T-cell (primary cell): ENCODE results near the gene ECM1. TPM values are rescaled to one million over a fixed set of nuclear protein-coding genes. Genes with fewer than 3 reads are reported as not detected.
A peak's percentile ranks its signal among the peaks of the same experiment; 100 is the strongest.

Experiments used
- ATAC-seq, 4 experiments: fragments of 200-7000 bp in 3 of 4; fragments of 150-1000 bp in 1 of 4; cut with Tn5 transposase; replicated peaks in 1 of 4; 1 replicate in 3 of 4; 2 replicates in 1 of 4; pipeline ENCODE4 v1.10.0; 2021; ENCODE audit warnings: moderate library complexity in 3 of 4, mild to moderate bottlenecking in 2 of 4, moderate number of reproducible peaks in 1 of 4
- CTCF ChIA-PET, 2 donors: fragments of 300-600 bp; sonication (Branson Sonifier 250); formaldehyde crosslinking; loops; one replicate each; lab custom pipeline; 2022; ENCODE audit warnings: antibody characterized with exemption in 2 of 2; lab: Charles Lee
- POLR2A ChIA-PET, 2 donors: fragments of 300-600 bp; sonication (Branson Sonifier 250); formaldehyde crosslinking; loops; one replicate each; lab custom pipeline; 2022; ENCODE audit warnings: antibody characterized with exemption in 2 of 2; lab: Charles Lee
- DNase-seq, 35 experiments: peaks; one replicate each; pipeline versions ENCODE4 v3.0.0 to v3.0.0-alpha.2; 2013 to 2023
- H3K27ac ChIP-seq: one replicate; pipeline ENCODE4 v1.5.1; 2013; ENCODE audit warnings: low read length
- H3K27me3 ChIP-seq, 2 experiments: replicated peaks in 1 of 2; 1 replicate in 1 of 2; 2 replicates in 1 of 2; pipeline versions ENCODE4 v1.6.1 to v1.7.0; 2013; ENCODE audit warnings: low read length in 1 of 2, mixed read lengths in 1 of 2; ENCODE audit not compliant: control insufficient read depth in 2 of 2, insufficient read depth in 2 of 2; ENCODE audit errors: extremely low read depth in 1 of 2
- H3K36me3 ChIP-seq, 2 donors: 1 replicate in 1 of 2; 2 replicates in 1 of 2; pipeline versions ENCODE4 v1.6.1 to v1.7.0; 2013; ENCODE audit warnings: low read length in 1 of 2; ENCODE audit not compliant: control insufficient read depth in 2 of 2, insufficient read depth in 1 of 2; ENCODE audit errors: extremely low read depth in 1 of 2
- H3K4me1 ChIP-seq, 2 experiments: 1 replicate in 1 of 2; 2 replicates in 1 of 2; pipeline versions ENCODE4 v1.6.1 to v1.7.0; 2013; ENCODE audit warnings: low read length in 2 of 2, mixed read lengths in 1 of 2; ENCODE audit not compliant: insufficient read depth in 2 of 2, control insufficient read depth in 1 of 2; ENCODE audit errors: extremely low read depth in 1 of 2
- H3K4me3 ChIP-seq, 2 donors: 1 replicate in 1 of 2; 2 replicates in 1 of 2; pipeline versions ENCODE4 v1.5.1 to v1.7.0; 2013; ENCODE audit warnings: mild to moderate bottlenecking in 2 of 2, low read length in 1 of 2, moderate library complexity in 1 of 2; ENCODE audit not compliant: control insufficient read depth in 1 of 2; ENCODE audit errors: extremely low read depth in 1 of 2
- H3K9me3 ChIP-seq: 2 replicates; pipeline ENCODE4 v1.7.0; 2013
- H3K27ac Mint-ChIP-seq, 2 donors: one replicate each; pipeline ENCODE4 v1.8.0; 2020 to 2021; ENCODE audit warnings: mild to moderate bottlenecking in 2 of 2, mixed read lengths in 2 of 2
- H3K27me3 Mint-ChIP-seq, 2 donors: one replicate each; pipeline ENCODE4 v1.8.0; 2021 to 2022; ENCODE audit warnings: mixed read lengths in 2 of 2
- H3K36me3 Mint-ChIP-seq: one replicate; pipeline ENCODE4 v1.8.0; 2021; ENCODE audit warnings: mixed read lengths
- H3K4me1 Mint-ChIP-seq, 3 donors: one replicate each; pipeline ENCODE4 v1.8.0; 2020 to 2022; ENCODE audit warnings: mixed read lengths in 3 of 3, mild to moderate bottlenecking in 1 of 3
- H3K4me3 Mint-ChIP-seq, 3 donors: one replicate each; pipeline ENCODE4 v1.8.0; 2020 to 2022; ENCODE audit warnings: mild to moderate bottlenecking in 3 of 3, mixed read lengths in 3 of 3, moderate library complexity in 3 of 3
- H3K9me3 Mint-ChIP-seq, 3 donors: one replicate each; pipeline ENCODE4 v1.8.0; 2020 to 2022; ENCODE audit warnings: mixed read lengths in 3 of 3
- WGBS: methylation state at CpG from one replicate; pipeline ENCODE4 v1.1.5; 2013; ENCODE audit warnings: missing lambda C conversion rate; ENCODE audit not compliant: insufficient coverage; 5-methylcytosine and 5-hydroxymethylcytosine counted together
- total RNA-seq, 35 experiments: library from RNA in 6 of 35; stranded (reverse) in 6 of 35; fragments of 120-200 nt in 1 of 35; gene quantifications; one replicate each; pipeline versions ENCODE4 v1.2.1 to v1.2.4 and lab custom pipeline; 2013 to 2026

Gene ECM1
- total RNA-seq, 5 donors from 2014 or later (not counting 1 experiment from before 2014, with no cell fraction given): 0.25 to 2.9 (median 1.2) TPM

DNA sequence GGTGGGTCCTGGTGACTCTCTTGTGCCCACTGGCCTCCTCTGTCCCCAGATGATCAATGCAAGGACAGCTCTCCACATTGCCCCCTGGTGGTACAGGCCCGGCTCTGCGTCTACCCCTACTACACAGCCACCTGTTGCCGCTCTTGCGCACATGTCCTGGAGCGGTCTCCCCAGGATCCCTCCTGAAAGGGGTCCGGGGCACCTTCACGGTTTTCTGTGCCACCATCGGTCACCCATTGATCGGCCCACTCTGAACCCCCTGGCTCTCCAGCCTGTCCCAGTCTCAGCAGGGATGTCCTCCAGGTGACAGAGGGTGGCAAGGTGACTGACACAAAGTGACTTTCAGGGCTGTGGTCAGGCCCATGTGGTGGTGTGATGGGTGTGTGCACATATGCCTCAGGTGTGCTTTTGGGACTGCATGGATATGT, 52.1 kb downstream of the ECM1 start:
- H3K27me3 Mint-ChIP-seq: no peaks in the 10 kb centered on the region
- peak in 34 of 35 experiments; percentile 44 to 86 (median 66) for DNase-seq
- Histone ChIP-seq H3K27ac (peak overlapping the region; percentile 95), H3K4me1 (peaks cover 15 to 62% of the 10 kb centered on the region in 2 experiments), H3K9me3 (no peaks in the 10 kb centered on the region), H3K4me3 (peak overlapping the region in 1 of 2 donors; percentile 83), H3K36me3 (peaks cover 0 to 10% of the 10 kb centered on the region in 2 donors), H3K27me3 (no peaks in the 10 kb centered on the region)
- POLR2A ChIA-PET: interaction anchor here (0.6 to 7.2 kb wide), 6 partner anchors 15 to 97 kb away, joined by 3 to 255 read pairs (median 7); partner anchors contain the start of genes ENSA (in 1 of the 2) and MCL1 (in 1 of the 2)
- peaks cover 43 to 58% (median 44%) of the 10 kb centered on the region in 3 donors for H3K4me1 Mint-ChIP-seq
- H3K9me3 Mint-ChIP-seq: no peaks in the 10 kb centered on the region
- peaks cover 5% of the 10 kb centered on the region for H3K36me3 Mint-ChIP-seq
- CTCF ChIA-PET: interaction anchor here (0.5 to 7.3 kb wide), 18 partner anchors 12 to 518 kb away, joined by 3 to 170 read pairs (median 4); partner anchors contain the start of genes MCL1 (in 2 of the 2), ENSA (in 1 of the 2) and GOLPH3L (in 1 of the 2)
- H3K27ac Mint-ChIP-seq: peak overlapping the region; percentile 100
- peak overlapping the region; percentile 91 to 99 (median 95) for H3K4me3 Mint-ChIP-seq
- peak in 2 of 4 experiments; percentile 13 to 18 for ATAC-seq
- WGBS: 22% methylated on average over 6 of the region's 9 CpGs

DNA sequence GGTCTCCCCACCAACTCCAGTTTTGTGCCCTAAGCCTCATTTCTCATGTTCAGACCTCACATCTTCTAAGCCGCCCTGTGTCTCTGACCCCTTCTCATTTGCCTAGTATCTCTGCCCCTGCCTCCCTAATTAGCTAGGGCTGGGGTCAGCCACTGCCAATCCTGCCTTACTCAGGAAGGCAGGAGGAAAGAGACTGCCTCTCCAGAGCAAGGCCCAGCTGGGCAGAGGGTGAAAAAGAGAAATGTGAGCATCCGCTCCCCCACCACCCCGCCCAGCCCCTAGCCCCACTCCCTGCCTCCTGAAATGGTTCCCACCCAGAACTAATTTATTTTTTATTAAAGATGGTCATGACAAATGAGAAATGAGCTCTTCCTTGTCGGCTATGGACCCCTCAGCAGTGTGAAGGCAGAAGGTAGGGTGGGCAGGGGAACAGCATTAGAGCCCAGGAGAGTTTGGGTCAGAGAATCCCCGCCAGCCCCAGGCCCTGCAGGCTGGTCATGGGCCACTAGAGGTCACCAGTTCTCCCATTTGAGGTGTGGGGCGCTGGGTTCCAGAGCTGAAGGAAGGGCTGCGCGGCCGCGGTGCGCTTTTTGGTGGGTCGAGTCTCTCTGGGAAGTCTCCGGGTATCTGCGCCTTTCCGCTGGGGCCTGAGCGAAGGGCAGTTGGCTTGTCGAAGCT, 52.8 kb downstream of the ECM1 start:
- 0% methylated on average over 5 of the region's 17 CpGs for WGBS
- Mint-ChIP-seq H3K9me3 (no peaks in the 10 kb centered on the region), H3K4me3 (peak overlapping the region; percentile 91 to 99 (median 95)), H3K4me1 (peaks cover 47 to 61% (median 48%) of the 10 kb centered on the region in 3 donors), H3K27me3 (no peaks in the 10 kb centered on the region), H3K27ac (peak overlapping the region; percentile 100), H3K36me3 (peaks cover under 1% of the 10 kb centered on the region)
- ChIA-PET CTCF (interaction anchor here (0.5 to 7.3 kb wide), 29 partner anchors 9 to 691 kb away, joined by 3 to 170 read pairs (median 4); partner anchors contain the start of genes MCL1 (in 2 of the 2), ENSA (in 1 of the 2) and GOLPH3L (in 1 of the 2)), POLR2A (interaction anchor here (0.5 to 7.2 kb wide), 18 partner anchors 9 to 200 kb away, joined by 3 to 255 read pairs (median 4); partner anchors contain the start of genes ENSA (in 2 of the 2) and MCL1 (in 1 of the 2))
- Histone ChIP-seq H3K9me3 (no peaks in the 10 kb centered on the region), H3K36me3 (peaks cover 0 to 10% of the 10 kb centered on the region in 2 donors), H3K27me3 (no peaks in the 10 kb centered on the region), H3K27ac (peak overlapping the region; percentile 95), H3K4me1 (peaks cover 22 to 69% of the 10 kb centered on the region in 2 experiments), H3K4me3 (peak overlapping the region; percentile 83 to 90)
- ATAC-seq (peak; percentile 27 to 45 (median 36)), DNase-seq (peak; percentile 49 to 87 (median 74))

DNA sequence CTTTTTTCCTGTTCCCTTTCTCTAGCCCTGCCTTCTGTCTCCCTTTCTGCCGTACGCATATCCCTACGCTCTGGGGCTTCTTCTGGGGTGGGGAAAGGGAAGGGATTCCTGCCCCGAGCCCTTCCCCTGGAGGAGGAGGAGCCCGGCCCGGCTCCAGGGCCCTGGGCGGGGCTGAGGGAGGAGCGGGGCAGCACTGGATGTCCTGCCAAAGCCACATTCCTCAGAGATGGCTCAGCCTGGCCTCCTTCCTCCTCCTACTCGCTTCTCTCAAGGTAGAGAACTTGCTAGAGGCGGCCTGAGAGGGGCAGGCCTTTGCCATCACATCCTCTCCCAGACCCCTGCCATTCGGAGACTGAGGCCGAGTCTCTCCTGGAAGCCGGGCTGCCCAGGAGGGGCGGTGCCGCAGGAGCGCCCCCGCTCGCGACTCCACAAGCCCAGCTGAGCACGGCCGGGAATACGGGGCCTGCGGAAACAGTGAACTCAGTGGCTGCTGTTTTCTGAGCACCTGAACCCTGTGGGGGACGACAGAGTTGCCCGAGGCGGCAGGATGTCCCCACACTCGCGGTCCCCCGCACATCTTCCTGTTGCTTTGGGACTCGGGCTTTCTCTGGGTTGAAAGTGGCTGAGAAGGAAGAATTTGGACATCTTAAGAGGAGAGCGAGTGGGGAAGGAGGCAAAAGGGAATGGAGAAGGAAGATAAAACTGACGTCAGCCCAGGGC, 53.5 kb downstream of the ECM1 start:
- ChIA-PET POLR2A (interaction anchor here (0.6 to 7.2 kb wide), 19 partner anchors 10 to 115 kb away, joined by 3 to 255 read pairs (median 7); partner anchors contain the start of genes ENSA (in 2 of the 2) and MCL1 (in 2 of the 2)), CTCF (interaction anchor here (0.6 to 7.3 kb wide), 23 partner anchors 9 to 690 kb away, joined by 3 to 170 read pairs (median 5); partner anchors contain the start of genes MCL1 (in 2 of the 2), ENSA (in 1 of the 2) and GOLPH3L (in 1 of the 2))
- ATAC-seq (peak; percentile 26 to 42 (median 40)), DNase-seq (peak in 32 of 35 experiments; percentile 45 to 73 (median 55))
- no peaks in the 10 kb centered on the region for H3K36me3 Mint-ChIP-seq
- H3K4me3 Mint-ChIP-seq: peak overlapping the region; percentile 91 to 99 (median 95)
- H3K27me3 ChIP-seq: no peaks in the 10 kb centered on the region
- H3K4me1 ChIP-seq: peaks cover 27 to 76% of the 10 kb centered on the region in 2 experiments
- peak overlapping the region; percentile 100 for H3K27ac Mint-ChIP-seq
- peaks cover 54 to 66% (median 55%) of the 10 kb centered on the region in 3 donors for H3K4me1 Mint-ChIP-seq
- WGBS: under 1% methylated on average over 24 of the region's 32 CpGs
- H3K9me3 ChIP-seq: no peaks in the 10 kb centered on the region
- H3K9me3 Mint-ChIP-seq: no peaks in the 10 kb centered on the region
- peak overlapping the region; percentile 95 for H3K27ac ChIP-seq
- H3K4me3 ChIP-seq: peak overlapping the region; percentile 83 to 90
- no peaks in the 10 kb centered on the region for H3K27me3 Mint-ChIP-seq
- peaks cover 0 to 6% of the 10 kb centered on the region in 2 donors for H3K36me3 ChIP-seq

DNA sequence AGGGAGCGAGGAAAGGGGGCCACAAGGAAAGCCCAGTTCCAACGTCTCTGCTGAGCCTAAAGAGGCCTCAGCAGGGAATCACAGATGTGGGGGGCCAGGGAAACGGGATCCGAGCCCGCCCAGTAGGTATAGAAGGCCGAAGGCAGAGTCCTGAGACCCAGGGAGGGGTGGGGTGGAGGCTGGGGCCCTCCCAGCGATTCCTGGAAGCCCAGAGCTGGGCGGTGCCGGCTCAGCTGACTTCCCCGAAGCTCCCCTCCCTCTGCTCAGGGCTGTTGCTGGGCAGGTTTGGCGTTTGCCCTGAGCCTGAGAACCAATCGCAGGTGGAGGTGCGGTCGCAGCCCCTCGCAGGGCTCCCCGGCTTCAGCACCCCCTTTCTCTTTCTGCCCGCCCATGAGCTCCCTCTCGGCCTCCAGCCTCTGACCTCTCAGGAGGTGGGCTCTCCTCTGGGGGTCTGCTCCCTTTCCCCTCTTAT, 54.1 kb downstream of the ECM1 start:
- Histone ChIP-seq H3K4me3 (peak overlapping the region; percentile 83 to 90), H3K36me3 (peaks cover 0 to 6% of the 10 kb centered on the region in 2 donors), H3K27ac (peak overlapping the region; percentile 95), H3K27me3 (no peaks in the 10 kb centered on the region), H3K9me3 (no peaks in the 10 kb centered on the region), H3K4me1 (peaks cover 33 to 82% of the 10 kb centered on the region in 2 experiments)
- peaks cover 60 to 71% (median 61%) of the 10 kb centered on the region in 3 donors for H3K4me1 Mint-ChIP-seq
- 0% methylated on average over 12 of the region's 18 CpGs for WGBS
- no peaks in the 10 kb centered on the region for H3K9me3 Mint-ChIP-seq
- H3K27me3 Mint-ChIP-seq: no peaks in the 10 kb centered on the region
- H3K4me3 Mint-ChIP-seq: peak overlapping the region; percentile 91 to 99 (median 95)
- no peaks in the 10 kb centered on the region for H3K36me3 Mint-ChIP-seq
- peak; percentile 46 to 55 (median 52) for ATAC-seq
- peak in 34 of 35 experiments; percentile 66 to 91 (median 83) for DNase-seq
- peak overlapping the region; percentile 100 for H3K27ac Mint-ChIP-seq
- ChIA-PET POLR2A (interaction anchor here (0.6 to 7.2 kb wide), 7 partner anchors 9 to 67 kb away, joined by 3 to 255 read pairs (median 10); partner anchors contain the start of genes MCL1 (in 2 of the 2) and ENSA (in 1 of the 2)), CTCF (interaction anchor here (0.5 to 7.3 kb wide), 7 partner anchors 13 to 135 kb away, joined by 4 to 170 read pairs (median 21); partner anchors contain the start of genes MCL1 (in 2 of the 2) and ENSA (in 1 of the 2))

DNA sequence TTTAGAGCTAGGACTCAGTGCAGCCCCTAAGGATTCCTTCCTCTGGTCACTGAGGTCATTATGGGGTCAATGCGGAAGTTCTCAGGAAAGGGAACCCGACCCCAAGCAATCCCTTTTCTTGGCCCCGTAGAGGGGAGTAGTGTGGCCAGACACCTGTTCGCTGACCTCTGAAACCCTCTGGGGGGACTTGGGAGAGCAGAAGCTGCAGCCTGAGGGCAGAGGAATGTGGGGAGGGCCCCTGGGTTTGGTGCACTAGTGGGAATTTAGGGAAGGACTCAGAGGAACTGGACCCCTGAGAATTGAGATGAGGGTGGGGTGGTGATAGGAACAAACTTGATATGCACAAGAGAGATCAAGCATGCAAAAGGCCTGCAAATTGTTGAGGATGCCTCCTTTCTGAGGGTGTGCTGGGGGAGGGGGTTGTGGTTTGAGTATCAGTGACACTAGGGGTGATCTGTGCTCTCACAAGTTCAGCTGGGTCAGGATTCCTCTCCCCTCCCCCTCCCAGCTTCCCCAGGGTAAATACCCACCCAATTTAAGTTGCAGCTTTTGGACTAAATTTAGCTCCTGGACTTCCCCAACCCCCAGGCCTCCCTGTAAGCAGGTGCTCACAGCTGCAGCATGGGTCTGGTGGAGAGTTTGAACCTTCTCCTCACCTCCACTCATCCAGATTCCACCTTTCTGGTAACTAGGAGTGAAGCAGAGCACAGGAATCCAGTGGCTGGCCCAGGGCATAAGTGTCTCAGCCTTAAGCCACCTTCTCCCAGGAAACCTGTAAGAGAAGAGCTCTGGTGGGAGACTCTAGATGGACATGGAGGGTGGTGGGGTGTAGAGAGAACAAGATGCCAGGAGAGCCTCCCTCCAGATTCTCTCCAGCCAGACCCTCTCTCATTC, 54.8 kb downstream of the ECM1 start:
- peaks cover 0 to 6% of the 10 kb centered on the region in 2 donors for H3K36me3 ChIP-seq
- H3K4me1 ChIP-seq: peaks cover 35 to 88% of the 10 kb centered on the region in 2 experiments
- peak overlapping the region; percentile 95 for H3K27ac ChIP-seq
- H3K9me3 Mint-ChIP-seq: no peaks in the 10 kb centered on the region
- no peaks in the 10 kb centered on the region for H3K36me3 Mint-ChIP-seq
- WGBS: 0% methylated on average over 4 of the region's 4 CpGs
- H3K4me1 Mint-ChIP-seq: peaks cover 67 to 78% (median 68%) of the 10 kb centered on the region in 3 donors
- peak overlapping the region; percentile 83 to 90 for H3K4me3 ChIP-seq
- DNase-seq: peak in 33 of 35 experiments; percentile 48 to 86 (median 68)
- H3K9me3 ChIP-seq: no peaks in the 10 kb centered on the region
- H3K27me3 ChIP-seq: no peaks in the 10 kb centered on the region
- CTCF ChIA-PET: interaction anchor here (0.5 to 7.3 kb wide), 6 partner anchors 13 to 135 kb away, joined by 4 to 170 read pairs (median 21); partner anchors contain the start of genes ENSA (in 1 of the 2) and MCL1 (in 1 of the 2)
- peak overlapping the region; percentile 100 for H3K27ac Mint-ChIP-seq
- peak; percentile 5 to 25 (median 6) for ATAC-seq
- POLR2A ChIA-PET: interaction anchor here (0.6 to 7.2 kb wide), 12 partner anchors 8 to 498 kb away, joined by 3 to 255 read pairs (median 4); partner anchors contain the start of genes MCL1 (in 2 of the 2), ENSA (in 1 of the 2) and MLLT11 (in 1 of the 2)
- H3K4me3 Mint-ChIP-seq: peak overlapping the region; percentile 91 to 99 (median 95)
- H3K27me3 Mint-ChIP-seq: no peaks in the 10 kb centered on the region
